DMS53 treated with DMSO at 0.1 percent for 48 hours (cell line): ENCODE results near the gene KRT86.
A peak's percentile ranks its signal among the peaks of the same experiment; 100 is the strongest.
"Not testable (repeated sequence)": the region's sequence is repeated elsewhere in the genome, so short reads cannot be mapped to it uniquely, and the experiment has no call there.

Experiments used
- DNase-seq: peaks from one replicate; lab custom pipeline; 2025; ENCODE audit not compliant: unreplicated experiment; lab: John Stamatoyannopoulos, UW

Gene KRT86

GRCh38 chr12:52290483-52291134 is 16.2 kb downstream of the KRT86 start:
- DNase-seq, result not testable (repeated sequence)

GRCh38 chr12:52291267-52291935 is 17.0 kb downstream of the KRT86 start, which contains the start of gene KRT81:
KRT81 (minus strand) TSS chr12:52291534; CDS start chr12:52291465, 69 bp downstream.
- no peak for DNase-seq

GRCh38 chr12:52293926-52294325 is 19.5 kb downstream of the KRT86 start:
- no peak for DNase-seq

GRCh38 chr12:52294803-52295202 is 20.4 kb downstream of the KRT86 start:
- no peak for DNase-seq

- DNase-seq, result no peak
Measured at GRCh38 chr12:52295663-52296062, 21.2 kb downstream of the KRT86 start.

GRCh38 chr12:52296572-52297215 is 22.2 kb downstream of the KRT86 start:
- DNase-seq, result peak; percentile 14

- DNase-seq, result no peak
Measured at GRCh38 chr12:52298677-52299190, 24.3 kb downstream of the KRT86 start.

GRCh38 chr12:52300796-52301691 is 26.6 kb downstream of the KRT86 start:
- DNase-seq, result no peak

- not testable (repeated sequence) for DNase-seq
Measured at GRCh38 chr12:52301721-52302120, 27.3 kb downstream of the KRT86 start.

- not testable (repeated sequence) for DNase-seq
Measured at GRCh38 chr12:52302242-52302914, 27.9 kb downstream of the KRT86 start.

GRCh38 chr12:52304941-52305411 is 30.5 kb downstream of the KRT86 start:
- DNase-seq, result not testable (repeated sequence)

- no peak for DNase-seq
Measured at GRCh38 chr12:52305921-52306705, 31.7 kb downstream of the KRT86 start.

GRCh38 chr12:52306731-52307130 is 32.3 kb downstream of the KRT86 start:
- no peak for DNase-seq

- DNase-seq, result peak; percentile 39
Measured at GRCh38 chr12:52307836-52308805, 33.7 kb downstream of the KRT86 start.

- no peak for DNase-seq
Measured at GRCh38 chr12:52308806-52309425, 34.5 kb downstream of the KRT86 start.

GRCh38 chr12:52310622-52311284 is 36.3 kb downstream of the KRT86 start:
- no peak for DNase-seq

GRCh38 chr12:52311285-52311648 is 36.8 kb downstream of the KRT86 start:
- no peak for DNase-seq
